K562 (cell line): ENCODE results near the gene WASHC2C. TPM values are rescaled to one million over a fixed set of nuclear protein-coding genes. Genes with fewer than 3 reads are reported as not detected.
"Not testable (repeated sequence)": the region's sequence is repeated elsewhere in the genome, so short reads cannot be mapped to it uniquely, and the experiment has no call there.

Source experiments
- ATAC-seq: fragments of 200-7000 bp; cut with Tn5 transposase; 3 replicates; pipeline ENCODE4 v1.9.1; 2020; ENCODE audit warnings: moderate library complexity
- BruUV-seq: library from RNA; stranded (reverse); fragments of 400-500 nt; replicated peaks from 2 replicates; lab custom pipeline; 2021; lab: Mats Ljungman, UMichigan
- CTCF ChIA-PET: fragments of 300-600 bp; formaldehyde crosslinking; extraction: SDS; loops from one replicate; lab custom pipeline; 2021; ENCODE audit warnings: low intra/inter-chr PET ratio; lab: Yijun Ruan, JAX
- POLR2A ChIA-PET: fragments of 300-600, 350-650 bp; sonication (Branson Sonifier 250); formaldehyde crosslinking; extraction: SDS; loops from one replicate; lab custom pipeline; 2021; ENCODE audit warnings: antibody characterized with exemption, inconsistent platforms; lab: Yijun Ruan, JAX
- DNase-seq, 4 experiments: peaks; one replicate each; pipeline versions ENCODE4 v3.0.0 to v3.0.0-alpha.2; 2011 to 2018; ENCODE audit warnings: low spot score in 3 of 4, mixed read lengths in 3 of 4; ENCODE audit errors: extremely low read depth in 1 of 4
- FAIRE-seq: peaks from 2 replicates; lab custom pipeline; 2011; peaks lifted over from hg19 to GRCh38; lab: Jason Lieb, UNC
- H2AFZ ChIP-seq: 2 replicates; pipeline ENCODE4 v1.6.0; 2011; ENCODE audit warnings: low read depth, low read length, control low read depth, inconsistent platforms
- H3K27ac ChIP-seq: fragments of 200-600 bp; 3 replicates; pipeline ENCODE4 v1.8.0; 2011; ENCODE audit warnings: low read depth, mild to moderate bottlenecking, control low read depth, inconsistent platforms, low read length, moderate library complexity, mixed read lengths; ENCODE audit errors: extremely low read depth
- H3K27me3 ChIP-seq, 2 experiments: fragments of 300-600 bp in 1 of 2; 2 replicates in 1 of 2; 3 replicates in 1 of 2; pipeline versions ENCODE4 v1.6.0 to v1.8.0; 2011; ENCODE audit warnings: inconsistent platforms in 2 of 2, low read length in 2 of 2, mild to moderate bottlenecking in 1 of 2, mixed read lengths in 1 of 2, moderate library complexity in 1 of 2; ENCODE audit not compliant: control insufficient read depth in 2 of 2, insufficient read depth in 2 of 2
- H3K36me3 ChIP-seq: fragments of 300-600 bp; 3 replicates; pipeline ENCODE4 v1.8.0; 2011; ENCODE audit warnings: mild to moderate bottlenecking, low read length, inconsistent platforms; ENCODE audit not compliant: control insufficient read depth, insufficient read depth
- H3K4me1 ChIP-seq, 2 experiments: fragments of 200-600 bp in 1 of 2; replicated peaks in 1 of 2; 2 replicates in 1 of 2; 3 replicates in 1 of 2; pipeline versions ENCODE4 v1.5.1 to v1.8.0; 2011; ENCODE audit warnings: inconsistent platforms in 2 of 2, low read length in 2 of 2, mild to moderate bottlenecking in 1 of 2, mixed read lengths in 1 of 2, moderate library complexity in 1 of 2; ENCODE audit not compliant: control insufficient read depth in 2 of 2, insufficient read depth in 2 of 2
- H3K4me2 ChIP-seq: 2 replicates; pipeline ENCODE4 v1.6.1; 2011; ENCODE audit warnings: low read length, control low read depth, inconsistent platforms, mixed read lengths; ENCODE audit not compliant: insufficient read depth
- H3K4me3 ChIP-seq: fragments of 200-600 bp; sonication (generic), shearing (Covaris generic); 2 replicates; pipeline ENCODE4 v1.5.1; 2016; ENCODE audit warnings: control low read depth, inconsistent platforms
- H3K79me2 ChIP-seq: fragments of 200-600 bp; 3 replicates; pipeline ENCODE4 v1.8.0; 2011; ENCODE audit warnings: low read length, inconsistent platforms; ENCODE audit not compliant: control insufficient read depth, insufficient read depth
- H3K9ac ChIP-seq, 2 experiments: 2 replicates each; pipeline versions ENCODE4 v1.6.0 to v1.6.1; 2011; ENCODE audit warnings: low read depth in 2 of 2, low read length in 2 of 2, control low read depth in 1 of 2, inconsistent platforms in 1 of 2, mild to moderate bottlenecking in 1 of 2, mixed read lengths in 1 of 2; ENCODE audit not compliant: insufficient read depth in 1 of 2
- H3K9me1 ChIP-seq: one replicate; pipeline ENCODE4 v1.6.0; 2011; ENCODE audit warnings: inconsistent platforms, mild to moderate bottlenecking, low read length, moderate library complexity; ENCODE audit not compliant: control insufficient read depth, insufficient read depth
- H3K9me3 ChIP-seq: replicated peaks from 2 replicates; pipeline ENCODE4 v1.5.1; 2011; ENCODE audit warnings: low read depth, low read length, inconsistent platforms; ENCODE audit not compliant: control insufficient read depth, insufficient read depth
- H4K20me1 ChIP-seq: replicated peaks from 2 replicates; pipeline ENCODE4 v1.6.1; 2011; ENCODE audit warnings: low read length, inconsistent platforms, mixed read lengths; ENCODE audit not compliant: control insufficient read depth, insufficient read depth
- WGBS: fragments of 100-300 bp; shearing (Covaris generic); methylation state at CpG from one replicate; pipeline ENCODE4 v1.1.6; 2016; ENCODE audit warnings: low coverage, mixed read lengths; ENCODE audit not compliant: insufficient coverage; ENCODE audit errors: missing lambda C conversion rate; 5-methylcytosine and 5-hydroxymethylcytosine counted together
- in situ Hi-C: fragments of 300-500 bp; cut with MboI; formaldehyde crosslinking; loops from 4 replicates; pipeline ENCODE4 v1.15.0; 2018; ENCODE audit warnings: inconsistent platforms, mixed read lengths
- intact Hi-C: fragments of 100-400 bp; cut with micrococcal nuclease; formaldehyde crosslinking; loops from 2 replicates; pipeline ENCODE4 v1.14.2; 2022
- polyA plus RNA-seq, 8 experiments: library from polyadenylated mRNA; depleted of rRNA in 4 of 8; stranded (reverse) in 5 of 8; unstranded in 3 of 8; fragments of >200 nt; fragmentation: Nextera tagmentation in 2 of 8; fragmentation: Illumina TruSeq in 1 of 8; extraction: Ambion mirVana in 2 of 8; extraction: Trizol in 1 of 8; gene quantifications; 2 replicates each; pipeline versions ENCODE4 v1.2.1 to v1.2.3, GENCODE V29; 2011 to 2014; ENCODE audit warnings: inconsistent platforms in 1 of 8, missing spikeins in 1 of 8
- total RNA-seq, 7 experiments: library from RNA; depleted of rRNA in 6 of 7; stranded (reverse); fragments of >200 nt in 6 of 7; fragmentation: Illumina TruSeq in 2 of 7; extraction: Trizol in 2 of 7; gene quantifications; 2 replicates each; pipeline versions ENCODE4 v1.2.1 to v1.2.3, GENCODE V29; 2011 to 2021; ENCODE audit warnings: low replicate concordance in 1 of 7

WASHC2C gene
- total and polyA plus RNA-seq, 9 of the 15 experiments (the other 6 are each of a cell fraction or from before 2014, with no cell fraction given) = 3.2 to 37.7 (median 24.1) TPM

DNA sequence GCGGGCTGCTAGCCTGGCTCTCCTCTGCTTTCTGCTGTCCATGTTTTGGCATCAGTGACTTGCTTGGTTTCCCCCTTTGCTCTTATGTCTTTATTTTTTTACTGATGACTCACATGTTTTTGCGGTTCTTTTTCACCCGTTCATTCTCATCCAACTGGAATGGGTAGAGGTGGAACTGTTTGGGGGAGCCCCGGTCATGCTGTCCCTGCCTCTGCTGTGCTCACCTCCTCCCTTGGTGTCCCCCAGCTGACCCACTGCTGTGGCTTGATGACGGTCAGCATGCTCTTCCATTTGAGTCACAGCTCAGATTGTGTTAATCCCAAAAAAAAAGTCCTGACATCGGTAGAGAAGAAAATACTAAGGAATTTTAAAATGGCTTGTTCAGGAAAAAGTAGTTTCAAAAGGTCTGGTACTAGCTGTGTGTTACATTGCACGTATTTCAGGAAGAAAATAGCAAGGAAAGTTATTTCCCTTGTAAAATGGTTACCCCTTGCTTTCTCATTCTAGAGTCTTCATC lies 27.0 kb downstream of the WASHC2C start:
- intact Hi-C loops, H3K4me1 ChIP-seq, in situ Hi-C loops, H3K4me3 ChIP-seq, H3K4me2 ChIP-seq, H3K9me3 ChIP-seq, H3K79me2 ChIP-seq, FAIRE-seq, H3K9ac ChIP-seq, H3K36me3 ChIP-seq, POLR2A ChIA-PET, H3K9me1 ChIP-seq, H4K20me1 ChIP-seq, BruUV-seq, CTCF ChIA-PET, DNase-seq, H3K27ac ChIP-seq, H2AFZ ChIP-seq, H3K27me3 ChIP-seq, ATAC-seq: not testable (repeated sequence)
- 72% methylated on average over 5 of the region's 7 CpGs for WGBS

DNA sequence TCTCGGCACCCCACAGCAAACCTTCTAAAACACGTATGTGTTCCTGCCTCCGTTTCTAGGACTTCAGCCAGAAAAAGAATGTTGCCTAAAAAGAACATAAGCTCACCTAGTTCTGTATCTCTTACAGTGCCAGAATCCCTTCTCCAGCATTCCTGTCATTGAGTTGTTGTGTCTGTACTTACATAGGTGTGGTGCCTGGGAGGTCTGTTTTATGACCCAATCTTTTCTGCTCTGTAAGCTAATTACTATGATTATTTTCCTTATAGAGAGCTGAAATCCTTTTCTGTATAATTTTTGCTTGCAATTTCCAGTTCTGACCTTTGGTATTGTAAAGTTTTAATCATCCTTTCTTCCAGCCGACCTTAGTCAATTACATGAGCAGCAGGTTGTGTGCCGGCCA lies 28.0 kb downstream of the WASHC2C start:
- CTCF ChIA-PET, BruUV-seq, POLR2A ChIA-PET, ATAC-seq, FAIRE-seq, intact Hi-C loops, H3K79me2 ChIP-seq, H3K9ac ChIP-seq, in situ Hi-C loops, H4K20me1 ChIP-seq, H3K9me3 ChIP-seq, H3K27me3 ChIP-seq, H3K9me1 ChIP-seq, H3K4me2 ChIP-seq, H3K4me3 ChIP-seq, H2AFZ ChIP-seq, H3K27ac ChIP-seq, DNase-seq, H3K4me1 ChIP-seq, H3K36me3 ChIP-seq: not testable (repeated sequence)
- 100% methylated on average over 3 of the region's 5 CpGs for WGBS

DNA sequence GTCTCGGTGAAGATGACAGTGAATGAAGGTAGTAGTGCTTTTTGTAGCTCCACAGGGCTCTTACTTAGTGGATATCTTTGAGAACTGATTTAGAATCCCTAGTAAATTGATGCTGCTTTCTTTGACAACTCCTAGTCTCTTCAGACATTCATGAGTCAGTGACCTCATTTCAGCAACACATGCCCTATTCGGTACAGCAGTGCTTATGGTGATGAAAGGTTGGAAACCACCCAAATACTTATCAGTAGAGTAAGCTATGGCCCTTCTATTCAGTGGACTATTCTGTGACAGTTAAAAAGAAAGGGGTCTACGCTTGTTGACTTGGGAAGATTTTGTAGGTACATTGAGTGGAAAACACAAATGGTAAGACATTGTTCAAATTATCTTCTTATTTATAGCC lies 29.0 kb downstream of the WASHC2C start:
- POLR2A ChIA-PET = not testable (repeated sequence)

DNA sequence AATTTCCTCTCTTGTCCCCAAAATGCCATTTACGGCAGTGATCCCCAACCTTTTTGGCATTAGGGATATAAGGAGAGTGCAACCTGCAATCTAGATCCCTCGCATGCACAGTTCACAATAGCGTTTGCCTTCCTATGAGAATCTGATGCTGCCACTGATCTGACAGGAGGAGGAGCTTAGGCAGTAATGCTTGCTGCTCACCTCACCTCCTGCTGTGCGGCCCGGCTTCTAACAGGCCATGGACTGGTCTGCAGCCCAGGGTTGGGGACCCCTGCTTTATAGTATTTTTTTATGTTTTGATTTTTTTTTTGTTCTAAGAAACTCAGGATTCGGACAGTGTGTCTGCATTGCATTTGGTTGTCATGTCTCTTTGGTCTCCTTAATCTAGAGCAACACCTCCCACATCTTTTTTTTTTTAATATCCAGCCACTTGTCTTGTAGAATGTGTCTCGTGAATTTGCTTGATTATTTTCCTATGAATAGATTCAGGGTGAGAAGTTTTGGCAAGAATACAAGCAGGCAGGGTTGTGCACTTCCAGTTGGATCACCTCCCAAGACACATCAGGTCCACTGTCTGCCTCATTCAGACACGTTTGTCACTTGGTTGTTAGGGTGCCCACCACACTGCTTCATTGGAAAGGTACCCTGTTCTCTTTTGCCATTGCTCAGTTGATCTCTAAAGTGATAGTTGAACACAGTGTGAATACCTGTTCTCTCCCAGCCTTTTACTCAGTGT lies 30.8 kb downstream of the WASHC2C start:
- BruUV-seq, H3K79me2 ChIP-seq, H3K36me3 ChIP-seq, H3K9me3 ChIP-seq, POLR2A ChIA-PET, ATAC-seq, CTCF ChIA-PET, H2AFZ ChIP-seq, H3K4me3 ChIP-seq, in situ Hi-C loops, H3K27ac ChIP-seq, intact Hi-C loops, H4K20me1 ChIP-seq, H3K9ac ChIP-seq, FAIRE-seq, H3K4me1 ChIP-seq, H3K4me2 ChIP-seq, DNase-seq, H3K9me1 ChIP-seq, H3K27me3 ChIP-seq: not testable (repeated sequence)
- WGBS = 88% methylated on average over 8 of the region's 8 CpGs

More for the DNA sequence above, 29.0 kb downstream of the WASHC2C start:
- H3K4me2 ChIP-seq, H3K9me1 ChIP-seq, FAIRE-seq, H3K36me3 ChIP-seq, intact Hi-C loops, H4K20me1 ChIP-seq, DNase-seq, H3K9ac ChIP-seq, BruUV-seq, H3K4me3 ChIP-seq, H3K4me1 ChIP-seq, ATAC-seq, H3K27ac ChIP-seq, H2AFZ ChIP-seq, H3K79me2 ChIP-seq, CTCF ChIA-PET, in situ Hi-C loops, H3K9me3 ChIP-seq, H3K27me3 ChIP-seq: not testable (repeated sequence)
- 93% methylated on average over 1 of the region's 3 CpGs for WGBS
